Panc1 (cell line): ENCODE results near the gene LHFPL3. TPM values are rescaled to one million over a fixed set of nuclear protein-coding genes. Genes with fewer than 3 reads are reported as not detected.

ENCODE experiments used
- ATAC-seq: fragments of 200-7000 bp; cut with Tn5 transposase; 2 replicates; pipeline ENCODE4 v1.9.1; 2020; ENCODE audit warnings: mild to moderate bottlenecking, moderate library complexity
- BruUV-seq: library from RNA; stranded (reverse); fragments of 400-500 nt; replicated peaks from 2 replicates; lab custom pipeline; 2021; lab: Mats Ljungman, UMichigan
- CTCF ChIA-PET: fragments of 300-600 bp; sonication (Branson Sonifier 250); formaldehyde crosslinking; loops from one replicate; lab custom pipeline; 2022; ENCODE audit warnings: antibody characterized with exemption; lab: Charles Lee
- POLR2A ChIA-PET: fragments of 300-600 bp; sonication (Branson Sonifier 250); formaldehyde crosslinking; loops from one replicate; lab custom pipeline; 2022; ENCODE audit warnings: antibody characterized with exemption; lab: Charles Lee
- DNase-seq: peaks from one replicate; pipeline ENCODE4 v3.0.0-alpha.2; 2010; ENCODE audit warnings: low read depth, low spot score
- H3K27ac ChIP-seq: 2 replicates; pipeline ENCODE4 v1.5.1; 2011; ENCODE audit warnings: mild to moderate bottlenecking, low read length, inconsistent platforms
- H3K27me3 ChIP-seq: fragments of 200-500 bp; sonication (Bioruptor generic); 2 replicates; pipeline ENCODE4 v1.6.0; 2014; ENCODE audit warnings: low read length, inconsistent platforms; ENCODE audit not compliant: control insufficient read depth, insufficient read depth
- H3K36me3 ChIP-seq: fragments of 200-500 bp; sonication (Bioruptor generic); 2 replicates; pipeline ENCODE4 v1.5.1; 2014; ENCODE audit warnings: inconsistent platforms, mild to moderate bottlenecking, low read length, moderate library complexity; ENCODE audit not compliant: control insufficient read depth, insufficient read depth
- H3K4me1 ChIP-seq: 2 replicates; pipeline ENCODE4 v1.5.1; 2011; ENCODE audit warnings: inconsistent platforms, mild to moderate bottlenecking, low read length, moderate library complexity; ENCODE audit not compliant: control insufficient read depth, insufficient read depth
- H3K4me3 ChIP-seq, 2 experiments: 2 replicates each; pipeline ENCODE4 v1.5.1; 2011 to 2012; ENCODE audit warnings: low read depth in 2 of 2, low read length in 2 of 2, mild to moderate bottlenecking in 2 of 2, inconsistent platforms in 1 of 2, moderate library complexity in 1 of 2
- H3K9me3 ChIP-seq: fragments of 200-500 bp; sonication (Bioruptor generic); 2 replicates; pipeline ENCODE4 v1.5.1; 2014; ENCODE audit warnings: low read depth, mild to moderate bottlenecking, inconsistent platforms, low read length, moderate library complexity; ENCODE audit not compliant: control insufficient read depth, insufficient read depth
- CTCF ChIP-seq: fragments of 450-650 bp; IDR thresholded peaks from 2 replicates; pipeline ENCODE4 v1.5.1; 2017; ENCODE audit warnings: mild to moderate bottlenecking
- POLR2AphosphoS5 ChIP-seq: IDR thresholded peaks from 2 replicates; pipeline ENCODE4 v1.6.1; 2012; ENCODE audit warnings: mild to moderate bottlenecking, low read depth, low read length, moderate library complexity
- SIN3A ChIP-seq: IDR thresholded peaks from 2 replicates; pipeline ENCODE4 v1.6.1; 2012; ENCODE audit warnings: low read depth, mild to moderate bottlenecking, low read length, moderate library complexity, borderline replicate concordance; ENCODE audit not compliant: insufficient read depth
- TCF7L2 ChIP-seq: IDR thresholded peaks from 2 replicates; pipeline ENCODE4 v1.6.1; 2011; ENCODE audit warnings: mild to moderate bottlenecking, low read depth, low read length, inconsistent platforms
- in situ Hi-C: cut with HindIII; loops from 2 replicates; pipeline ENCODE4 v1.10.0; 2016; ENCODE audit warnings: low sequenced_read_pairs, low pct_unique_long_range_greater_than_20kb
- intact Hi-C: fragments of 100-400 bp; cut with micrococcal nuclease; formaldehyde crosslinking; loops from one replicate; pipeline ENCODE4 v1.10.0; 2022; ENCODE audit not compliant: unreplicated experiment
- total RNA-seq: library from RNA; stranded (reverse); gene quantifications from one replicate; pipeline ENCODE4 v1.2.1, GENCODE V29; 2021; ENCODE audit not compliant: unreplicated experiment
- TF ChIP-seq, protein P1 (sequence below), 2 experiments: IDR thresholded peaks; 2 replicates each; pipeline ENCODE4 v1.6.1; 2011 to 2012; ENCODE audit warnings: low read depth in 2 of 2, control low read depth in 1 of 2, low read length in 1 of 2, mild to moderate bottlenecking in 1 of 2, moderate library complexity in 1 of 2; ENCODE audit not compliant: insufficient read depth in 1 of 2

LHFPL3 gene
- total RNA-seq, 1 experiment from 2014 or later = not detected

- H3K36me3 ChIP-seq = no peaks in the 10 kb centered on the region
- ChIA-PET CTCF (no interaction called here), POLR2A (no interaction called here)
- H3K4me1 ChIP-seq = no peaks in the 10 kb centered on the region
- no TSS peak for BruUV-seq
- in situ Hi-C loops (no loop called here), intact Hi-C loops (no loop called here)
- no peak overlapping the region for H3K4me3 ChIP-seq
- H3K9me3 ChIP-seq = no peaks in the 10 kb centered on the region
- peaks cover 5% of the 10 kb centered on the region for H3K27me3 ChIP-seq
- TF ChIP-seq CTCF = no peak
- no peak overlapping the region for H3K27ac ChIP-seq
- ATAC-seq = no peak
- DNase-seq = no peak
These were observed 466.7 kb downstream of the LHFPL3 start for GRCh38 chr7:104795086-104795485.

DNA sequence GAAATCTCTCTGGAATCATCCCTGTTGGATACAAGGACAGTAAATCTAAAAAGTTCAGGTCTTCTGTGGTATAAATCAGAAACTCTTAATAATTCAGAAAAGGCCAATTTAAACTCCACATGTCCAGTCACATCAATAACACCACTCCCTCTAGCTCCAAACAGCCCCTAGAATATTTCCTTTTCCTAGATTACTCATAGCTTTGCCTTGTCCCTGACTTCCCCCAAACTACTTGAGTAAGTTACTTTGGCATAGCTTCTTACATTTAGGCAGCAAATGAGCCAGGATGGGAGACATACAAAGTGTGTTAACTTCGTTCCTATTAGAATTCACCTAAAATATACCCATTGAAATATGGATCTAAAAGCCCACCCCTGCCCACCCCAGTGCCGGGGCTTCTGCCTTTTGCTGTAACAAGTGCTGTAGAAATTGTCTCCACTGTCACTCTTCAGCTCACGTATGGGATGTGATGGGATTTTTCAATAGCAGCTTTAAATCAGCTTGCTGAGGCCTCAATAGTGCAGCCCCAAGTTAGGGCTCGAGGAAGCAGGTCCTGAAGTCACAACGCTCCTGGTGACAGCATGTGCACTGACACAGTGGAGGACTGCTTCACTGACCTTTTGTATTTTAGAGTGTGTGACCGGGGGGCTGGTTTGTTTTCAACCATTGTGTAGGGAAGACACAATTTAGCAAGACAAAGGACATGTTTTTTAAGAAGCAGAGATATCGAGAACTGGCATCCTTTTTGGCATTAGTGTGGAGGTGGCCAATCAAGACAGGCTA lies 467.4 kb downstream of the LHFPL3 start:
- H3K27ac ChIP-seq = no peak overlapping the region
- no peaks in the 10 kb centered on the region for H3K4me1 ChIP-seq
- TF ChIP-seq, protein P1, sequence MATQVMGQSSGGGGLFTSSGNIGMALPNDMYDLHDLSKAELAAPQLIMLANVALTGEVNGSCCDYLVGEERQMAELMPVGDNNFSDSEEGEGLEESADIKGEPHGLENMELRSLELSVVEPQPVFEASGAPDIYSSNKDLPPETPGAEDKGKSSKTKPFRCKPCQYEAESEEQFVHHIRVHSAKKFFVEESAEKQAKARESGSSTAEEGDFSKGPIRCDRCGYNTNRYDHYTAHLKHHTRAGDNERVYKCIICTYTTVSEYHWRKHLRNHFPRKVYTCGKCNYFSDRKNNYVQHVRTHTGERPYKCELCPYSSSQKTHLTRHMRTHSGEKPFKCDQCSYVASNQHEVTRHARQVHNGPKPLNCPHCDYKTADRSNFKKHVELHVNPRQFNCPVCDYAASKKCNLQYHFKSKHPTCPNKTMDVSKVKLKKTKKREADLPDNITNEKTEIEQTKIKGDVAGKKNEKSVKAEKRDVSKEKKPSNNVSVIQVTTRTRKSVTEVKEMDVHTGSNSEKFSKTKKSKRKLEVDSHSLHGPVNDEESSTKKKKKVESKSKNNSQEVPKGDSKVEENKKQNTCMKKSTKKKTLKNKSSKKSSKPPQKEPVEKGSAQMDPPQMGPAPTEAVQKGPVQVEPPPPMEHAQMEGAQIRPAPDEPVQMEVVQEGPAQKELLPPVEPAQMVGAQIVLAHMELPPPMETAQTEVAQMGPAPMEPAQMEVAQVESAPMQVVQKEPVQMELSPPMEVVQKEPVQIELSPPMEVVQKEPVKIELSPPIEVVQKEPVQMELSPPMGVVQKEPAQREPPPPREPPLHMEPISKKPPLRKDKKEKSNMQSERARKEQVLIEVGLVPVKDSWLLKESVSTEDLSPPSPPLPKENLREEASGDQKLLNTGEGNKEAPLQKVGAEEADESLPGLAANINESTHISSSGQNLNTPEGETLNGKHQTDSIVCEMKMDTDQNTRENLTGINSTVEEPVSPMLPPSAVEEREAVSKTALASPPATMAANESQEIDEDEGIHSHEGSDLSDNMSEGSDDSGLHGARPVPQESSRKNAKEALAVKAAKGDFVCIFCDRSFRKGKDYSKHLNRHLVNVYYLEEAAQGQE (IDR thresholded peaks at IDR 0.05; ENCODE audit: insufficient read depth in 1 of 2, low read depth in 2 of 2, low read length in 1 of 2) = no peak
- TF ChIP-seq POLR2AphosphoS5 = no peak
- TF ChIP-seq CTCF = no peak
- no peak for TF ChIP-seq TCF7L2
- TF ChIP-seq SIN3A = no peak
- no TSS peak for BruUV-seq
- in situ Hi-C loops (no loop called here), intact Hi-C loops (no loop called here)
- DNase-seq (no peak), ATAC-seq (no peak)
- CTCF ChIA-PET = no interaction called here
- H3K9me3 ChIP-seq = no peaks in the 10 kb centered on the region
- no peak overlapping the region for H3K4me3 ChIP-seq
- POLR2A ChIA-PET = interaction anchor here (0.6 kb wide), 1 partner anchor 580 kb away, joined by 6 read pairs; no protein-coding TSS in a partner anchor
- H3K36me3 ChIP-seq = no peaks in the 10 kb centered on the region
- peaks cover 5% of the 10 kb centered on the region for H3K27me3 ChIP-seq
